Fibroblast of skin of abdomen (primary cell): ENCODE data around the gene OR6N2. TPM values are rescaled to one million over a fixed set of nuclear protein-coding genes. Genes with fewer than 3 reads are reported as not detected.

Experiments
- DNase-seq: peaks from one replicate; pipeline ENCODE4 v3.0.0-alpha.2; 2013
- polyA plus RNA-seq, 2 experiments: library from polyadenylated mRNA; unstranded; fragments of 120-200 nt; gene quantifications; one replicate each; pipeline ENCODE4 v1.2.1, GENCODE V29; 2013; ENCODE audit not compliant: insufficient read length in 2 of 2

Gene OR6N2
- polyA plus RNA-seq (2013, experiment 1 of 2; ENCODE audit: insufficient read length), result not detected
- polyA plus RNA-seq (2013, experiment 2 of 2; ENCODE audit: insufficient read length), result not detected

DNA sequence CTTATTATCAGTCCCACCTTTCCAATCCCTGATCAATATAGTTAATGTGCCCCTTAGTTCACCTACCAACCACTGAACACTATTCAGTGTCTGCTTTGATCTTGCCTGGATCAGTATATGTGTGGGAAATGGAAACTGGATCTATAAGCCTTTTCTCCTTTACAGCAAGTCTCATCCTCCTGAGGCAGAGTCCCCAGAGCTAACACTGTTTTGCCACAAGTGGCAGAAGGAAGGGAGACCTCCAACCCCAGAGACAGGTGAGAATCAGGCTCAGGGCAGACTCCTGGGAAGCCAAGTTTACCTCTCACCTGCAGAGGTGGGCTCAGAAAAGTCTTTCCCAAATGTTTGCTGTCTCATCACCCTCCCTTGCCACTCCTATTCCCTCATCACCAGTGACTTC lies at the start of gene OR6N2:
Gene OR6N2, minus strand, starts transcription at position 101 of the 400 bp plus-strand sequence. CDS start 3,569 bp downstream, outside the sequence.
- DNase-seq, result no peak

DNA sequence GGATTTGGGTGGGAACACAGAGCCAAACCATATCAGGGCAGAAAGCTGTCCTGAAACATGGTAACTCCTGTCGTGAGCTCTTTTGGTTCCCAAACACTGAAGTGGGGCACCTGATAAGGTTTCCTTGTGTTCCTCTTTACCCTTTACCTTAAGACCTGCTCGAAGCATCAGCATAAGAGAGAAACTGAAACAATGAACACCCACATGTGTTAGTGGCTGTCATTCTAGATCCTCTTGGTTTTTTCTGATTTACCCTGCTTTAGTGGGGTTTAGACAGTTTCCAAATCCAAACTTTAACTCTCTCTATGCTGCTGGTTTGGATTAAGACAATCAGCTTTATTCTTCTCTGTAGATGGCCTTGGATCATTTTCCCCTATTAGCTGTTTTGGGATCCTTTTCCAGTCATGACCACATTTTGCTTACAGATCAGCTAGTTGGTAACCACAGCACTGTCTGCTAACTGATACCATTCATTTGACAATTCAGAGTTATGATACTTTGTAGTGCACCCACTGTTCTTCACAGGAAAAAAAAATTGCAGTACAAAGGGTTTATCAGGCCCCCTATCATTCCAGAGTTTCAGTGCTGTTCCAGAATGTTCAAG lies 49.2 kb upstream of the OR6N2 start:
- no peak for DNase-seq

DNA sequence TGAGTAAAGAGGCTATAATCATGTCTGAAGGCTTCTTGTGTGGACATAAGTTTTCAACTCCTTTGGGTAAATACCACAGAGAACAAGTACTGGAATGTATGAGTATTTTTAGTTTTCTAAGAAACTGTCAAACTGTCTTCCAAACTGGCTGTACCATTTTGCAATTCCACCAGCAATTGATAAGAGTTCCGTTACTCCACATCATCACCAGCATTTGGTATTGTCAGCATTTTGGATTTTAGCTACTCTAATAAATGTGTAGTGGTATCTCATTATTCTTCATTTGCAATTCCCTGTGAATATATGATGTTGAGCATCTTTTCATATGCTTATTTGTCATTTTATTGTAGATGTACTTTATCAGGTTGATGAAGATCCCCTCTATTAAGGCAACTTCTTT lies 40.7 kb upstream of the OR6N2 start:
- DNase-seq, result no peak

GRCh38 chr1:158819461-158820443 lies 38.7 kb upstream of the OR6N2 start:
- no peak for DNase-seq

GRCh38 chr1:158818975-158819431 lies 38.0 kb upstream of the OR6N2 start:
- DNase-seq, result no peak

- no peak for DNase-seq
These were observed 37.6 kb upstream of the OR6N2 start for GRCh38 chr1:158818560-158818959.

DNA sequence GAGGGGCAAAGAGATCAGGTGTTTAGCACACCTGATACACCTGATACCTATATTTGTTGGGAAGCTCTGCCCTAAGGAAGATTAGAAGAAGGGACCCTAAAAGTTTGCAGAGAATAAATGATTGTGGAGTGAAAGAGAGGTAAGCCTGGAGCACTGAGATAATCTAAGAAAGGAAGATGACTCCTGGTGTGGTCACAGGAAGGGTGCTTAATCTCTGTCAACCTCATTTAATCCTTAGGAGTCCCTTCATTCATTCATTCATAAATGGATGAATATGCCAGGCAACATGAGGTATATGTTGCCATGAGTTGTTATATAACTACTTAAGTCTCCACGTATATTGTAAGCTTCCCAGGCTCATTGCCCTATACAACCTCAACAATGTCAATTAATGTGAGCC lies 34.0 kb upstream of the OR6N2 start:
- DNase-seq, result no peak

DNA sequence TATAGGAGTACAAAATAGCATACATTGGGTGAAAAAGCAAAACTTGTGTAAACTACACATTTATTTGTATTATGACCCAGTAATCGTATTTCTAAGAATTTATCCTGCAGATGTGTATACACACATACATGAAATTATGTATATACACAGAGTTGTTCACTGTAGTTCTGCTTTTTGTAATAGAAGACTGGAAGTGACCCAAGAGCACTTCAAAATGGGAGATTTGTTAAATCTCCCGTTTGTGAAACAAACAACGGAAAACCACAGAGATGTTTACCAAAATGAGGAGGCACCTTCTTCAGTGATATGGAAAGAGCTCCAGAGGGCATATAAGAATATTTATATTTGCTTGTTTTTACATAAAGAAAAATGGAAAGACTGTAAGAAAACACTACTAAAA lies 32.2 kb upstream of the OR6N2 start:
- no peak for DNase-seq

DNA sequence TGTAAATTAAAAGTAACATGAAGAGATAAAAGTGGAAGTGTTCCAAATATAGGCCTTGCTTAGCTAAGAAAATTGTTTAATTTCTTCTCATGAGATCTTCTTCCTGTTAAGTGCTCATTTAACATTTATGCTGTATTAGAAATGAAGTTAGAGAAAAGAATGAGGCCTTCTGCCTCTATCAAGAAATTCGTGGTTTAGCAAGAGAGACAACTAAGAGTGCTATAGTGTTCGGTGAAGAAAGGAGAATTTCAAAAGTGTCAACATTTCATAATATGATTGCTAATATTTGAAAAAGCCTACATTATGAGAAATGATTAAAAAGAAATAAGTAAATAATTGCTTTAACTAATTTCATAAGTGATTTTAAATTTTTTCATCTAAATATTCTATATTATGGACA lies 31.3 kb upstream of the OR6N2 start:
- no peak for DNase-seq

GRCh38 chr1:158810311-158810710 lies 29.3 kb upstream of the OR6N2 start:
- DNase-seq, result no peak

DNA sequence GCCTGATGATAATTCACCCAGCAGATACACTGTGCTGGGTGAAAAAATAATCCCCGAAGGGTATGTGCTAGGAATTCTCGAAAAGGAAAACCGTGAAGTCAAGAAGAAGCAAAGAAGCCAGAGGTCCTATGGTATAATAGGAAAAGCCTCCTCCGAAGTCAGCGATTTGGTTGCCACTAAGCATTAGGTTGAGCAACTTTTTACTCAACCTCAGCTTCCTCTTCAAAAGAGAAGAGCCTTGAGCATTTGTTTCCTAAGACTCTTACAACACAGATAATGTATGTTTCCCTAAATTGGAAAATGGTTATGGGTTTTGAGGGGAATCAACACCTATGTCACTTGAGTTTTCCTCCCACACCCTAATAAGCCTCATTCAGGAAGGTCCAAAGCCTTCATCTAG lies 28.9 kb upstream of the OR6N2 start:
- DNase-seq, result no peak

DNA sequence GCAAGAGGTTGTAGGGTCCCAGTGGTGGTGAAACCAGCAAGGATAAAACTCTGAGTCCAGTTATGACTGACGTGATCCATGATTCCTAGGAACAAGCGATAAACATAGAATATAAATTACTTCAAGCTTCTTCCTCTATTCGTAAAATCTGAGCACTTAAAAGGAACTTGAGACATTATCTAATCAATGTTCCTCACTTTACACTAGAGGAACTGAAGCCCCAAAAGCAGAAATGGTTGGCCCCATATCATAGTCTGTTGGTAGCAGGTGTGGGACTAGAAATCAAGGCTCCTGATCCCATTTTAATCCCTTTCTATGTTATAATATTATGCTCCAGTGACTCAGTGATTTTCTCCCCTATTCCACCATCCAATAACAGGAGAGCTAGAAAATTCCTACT lies 28.3 kb upstream of the OR6N2 start:
- no peak for DNase-seq

GRCh38 chr1:158806916-158807536 lies 26.0 kb upstream of the OR6N2 start:
- no peak for DNase-seq

DNA sequence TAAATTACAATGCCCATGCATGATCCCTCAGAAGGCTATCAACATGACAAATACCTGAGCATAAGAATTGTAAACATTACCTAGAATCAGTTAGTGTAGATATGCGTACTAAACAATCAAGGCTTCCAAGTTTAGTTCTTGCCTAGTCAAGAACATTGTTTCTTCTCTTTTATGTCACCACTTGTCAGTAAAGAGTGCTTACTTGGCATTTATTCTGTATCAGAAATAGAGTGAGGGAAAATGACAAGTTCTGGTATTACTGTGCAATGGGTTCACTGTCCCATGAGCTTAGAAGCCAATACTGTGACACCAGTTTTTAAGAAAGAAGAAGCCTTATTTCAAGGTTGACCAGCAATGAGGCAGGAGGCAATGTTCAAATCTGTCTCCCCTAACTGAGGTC lies 22.7 kb upstream of the OR6N2 start:
- DNase-seq, result no peak

- DNase-seq, result no peak
These were observed 20.4 kb upstream of the OR6N2 start for GRCh38 chr1:158801396-158801795.

GRCh38 chr1:158800526-158800925 lies 19.5 kb upstream of the OR6N2 start:
- DNase-seq, result no peak

DNA sequence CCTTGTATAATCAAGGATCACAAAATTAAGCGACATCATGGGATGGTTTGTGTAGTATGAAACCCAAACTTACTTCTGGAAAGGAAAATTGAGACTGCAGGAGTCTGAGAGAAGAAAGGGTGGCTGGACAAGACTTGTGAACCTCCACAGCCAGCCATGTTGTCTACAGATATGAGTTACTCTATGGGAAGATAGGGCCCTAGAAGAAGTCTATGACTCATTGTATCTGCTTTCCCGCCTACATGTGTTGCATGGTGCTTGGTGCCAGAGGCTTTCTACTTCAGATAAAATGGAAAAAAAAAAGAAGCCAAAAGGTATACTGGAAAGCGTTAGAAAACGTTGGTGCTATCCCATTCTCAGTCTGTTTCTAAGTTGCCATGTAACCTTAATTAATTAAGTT lies 18.7 kb upstream of the OR6N2 start:
- no peak for DNase-seq

GRCh38 chr1:158798531-158798930 lies 17.5 kb upstream of the OR6N2 start:
- no peak for DNase-seq

DNA sequence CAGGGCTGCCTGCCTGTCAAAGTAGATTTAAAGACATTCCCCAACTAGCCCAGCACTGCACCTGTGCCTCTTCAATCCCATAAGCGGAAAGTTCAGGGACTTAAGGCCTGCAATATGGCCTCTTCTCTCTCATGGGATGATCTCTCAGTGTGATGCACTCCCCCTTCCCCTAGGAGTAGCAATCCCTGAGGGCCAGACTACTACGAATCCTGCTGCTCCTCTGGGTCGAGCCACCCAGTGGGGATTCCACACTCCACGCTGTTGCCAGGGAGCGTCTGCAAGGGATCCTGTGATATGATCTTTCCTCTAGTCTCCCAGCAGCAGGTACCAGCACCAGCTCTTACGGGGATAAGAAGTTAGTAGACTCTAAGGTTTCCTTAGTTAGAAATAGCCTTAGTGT lies 13.2 kb upstream of the OR6N2 start:
- DNase-seq, result no peak

DNA sequence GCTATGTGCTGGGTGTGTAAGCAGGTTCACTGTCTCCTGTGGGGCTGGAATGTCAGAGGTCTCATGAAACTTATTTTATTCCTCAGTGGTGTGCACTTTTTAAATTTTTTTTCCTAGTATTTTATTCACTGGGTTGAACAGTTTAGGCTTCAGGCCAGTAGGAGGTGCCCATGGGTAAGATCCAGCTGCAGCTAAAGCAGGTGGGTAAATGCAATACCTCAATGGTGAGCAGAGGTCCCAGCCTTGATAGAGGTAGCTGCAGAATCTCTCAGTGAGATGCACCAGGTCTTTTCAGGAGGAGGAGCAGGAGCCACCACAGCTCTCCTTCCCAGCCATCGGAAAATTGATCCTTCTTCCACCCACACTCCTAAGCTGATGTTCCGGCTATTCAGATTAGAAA lies 12.6 kb upstream of the OR6N2 start:
- no peak for DNase-seq

GRCh38 chr1:158771950-158772866 lies 8.8 kb downstream of the OR6N2 start, which contains the start of gene OR6N1:
Gene OR6N1 (minus strand): TSS chr1:158772195. CDS start chr1:158766682, 5,513 bp downstream.
- DNase-seq, result no peak

DNA sequence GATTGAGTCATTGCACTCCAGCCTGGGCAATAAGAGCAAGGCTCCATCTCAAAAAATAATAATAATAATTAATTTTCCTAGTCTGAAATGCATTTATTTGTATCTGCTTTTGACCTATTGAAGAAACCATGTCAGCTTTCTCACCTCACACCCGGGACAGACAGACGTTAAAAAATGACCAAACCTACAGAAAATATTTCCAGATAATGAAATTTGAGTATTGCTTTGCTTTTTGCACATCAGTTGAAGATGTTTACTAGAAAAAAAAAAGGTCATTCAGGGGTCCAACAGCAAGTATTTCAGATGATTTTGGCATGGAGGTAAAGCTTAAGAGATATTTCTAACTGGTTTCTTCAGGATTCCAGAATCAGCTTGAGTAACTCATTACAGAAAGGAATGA lies 26.6 kb downstream of the OR6N2 start, which contains the start of gene OR6K6:
Gene OR6K6, plus strand, starts transcription at position 301 of the 400 bp plus-strand sequence. CDS start 168 bp downstream, outside the sequence.
- DNase-seq, result no peak
